Activated CD4-positive, alpha-beta T cell treated with anti-CD3 and anti-CD28 coated beads, Interleukin-10, Interleukin-2, amounts not matched to agents 100 ng/mL and 50 ng/mL, durations not matched to agents 16 hours and 8 hours (primary cell): ENCODE data around the gene RAB4B.
"Not testable (repeated sequence)": the region's sequence is repeated elsewhere in the genome, so short reads cannot be mapped to it uniquely, and the experiment has no call there.

Experiments used
- DNase-seq: peaks from one replicate; pipeline ENCODE4 v3.0.0-alpha.2; 2020

The RAB4B gene

DNA sequence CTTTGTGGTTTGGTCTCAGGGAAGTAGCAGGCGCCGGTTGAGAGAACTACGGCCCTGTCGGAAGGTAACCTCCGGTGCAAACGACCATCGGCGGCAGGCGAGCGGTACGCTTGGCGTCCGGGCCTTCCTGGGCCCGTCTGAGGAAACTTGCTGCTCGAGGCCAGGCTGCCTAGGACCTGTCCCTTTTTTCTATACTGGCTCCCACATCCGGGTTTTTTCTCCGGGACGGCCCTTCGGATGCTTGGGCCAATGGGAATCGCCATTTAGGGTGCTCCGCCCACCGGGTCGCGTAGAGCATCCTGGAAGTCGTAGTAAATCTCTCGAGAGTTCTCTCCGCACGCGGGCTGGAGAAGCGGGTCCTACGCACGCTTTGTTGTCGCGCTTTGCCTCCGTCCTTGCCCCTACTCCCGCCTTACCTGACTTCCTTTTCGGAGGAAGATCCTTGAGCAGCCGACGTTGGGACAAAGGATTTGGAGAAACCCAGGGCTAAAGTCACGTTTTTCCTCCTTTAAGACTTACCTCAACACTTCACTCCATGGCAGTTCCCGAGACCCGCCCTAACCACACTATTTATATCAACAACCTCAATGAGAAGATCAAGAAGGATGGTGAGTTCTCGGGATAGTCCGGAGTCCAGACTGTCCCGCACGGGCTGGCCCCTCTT lies 27.0 kb upstream of the RAB4B start, which contains the start of gene SNRPA:
Gene SNRPA (plus strand): TSS at position 330 of the 664 bp plus-strand sequence. CDS start 206 bp downstream, at position 536.
- DNase-seq, result peak; percentile 98

GRCh38 chr19:40752257-40752781 lies 25.7 kb upstream of the RAB4B start:
- DNase-seq, result peak; percentile 42

DNA sequence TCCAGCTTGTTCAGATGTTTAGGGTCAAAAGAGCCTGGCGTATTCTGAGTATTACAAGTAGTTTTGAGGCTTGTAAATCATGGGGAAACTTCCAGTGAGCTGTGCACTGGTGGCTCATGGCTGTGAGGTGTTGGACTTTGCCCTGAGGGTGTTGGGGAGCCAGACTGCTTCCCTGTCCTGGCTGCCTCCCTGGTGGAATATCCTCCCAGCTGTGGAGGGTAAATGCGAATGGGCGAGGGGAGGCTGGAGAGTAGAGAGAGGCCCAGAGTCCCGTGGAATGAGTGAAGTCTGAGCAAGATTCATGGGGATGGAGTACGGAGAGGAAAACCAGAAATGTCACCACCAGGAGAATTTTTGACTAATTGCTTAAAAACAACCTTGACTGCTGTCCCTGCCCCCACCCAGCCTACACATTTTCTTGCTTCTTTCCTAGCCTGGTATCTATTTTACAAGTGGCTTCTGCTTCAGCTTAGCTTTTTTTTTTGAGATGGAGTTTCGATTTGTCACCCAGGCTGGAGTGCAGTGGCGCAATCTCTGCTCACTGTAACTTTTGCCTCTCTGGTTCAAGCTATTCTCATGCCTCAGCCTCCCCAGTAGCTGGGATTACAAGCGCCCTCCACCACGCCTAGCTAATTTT lies 23.3 kb upstream of the RAB4B start:
- peak; percentile 82 for DNase-seq

- no peak for DNase-seq
Measured at GRCh38 chr19:40755248-40755624, 22.8 kb upstream of the RAB4B start.

GRCh38 chr19:40755791-40756190 lies 22.3 kb upstream of the RAB4B start:
- no peak for DNase-seq

DNA sequence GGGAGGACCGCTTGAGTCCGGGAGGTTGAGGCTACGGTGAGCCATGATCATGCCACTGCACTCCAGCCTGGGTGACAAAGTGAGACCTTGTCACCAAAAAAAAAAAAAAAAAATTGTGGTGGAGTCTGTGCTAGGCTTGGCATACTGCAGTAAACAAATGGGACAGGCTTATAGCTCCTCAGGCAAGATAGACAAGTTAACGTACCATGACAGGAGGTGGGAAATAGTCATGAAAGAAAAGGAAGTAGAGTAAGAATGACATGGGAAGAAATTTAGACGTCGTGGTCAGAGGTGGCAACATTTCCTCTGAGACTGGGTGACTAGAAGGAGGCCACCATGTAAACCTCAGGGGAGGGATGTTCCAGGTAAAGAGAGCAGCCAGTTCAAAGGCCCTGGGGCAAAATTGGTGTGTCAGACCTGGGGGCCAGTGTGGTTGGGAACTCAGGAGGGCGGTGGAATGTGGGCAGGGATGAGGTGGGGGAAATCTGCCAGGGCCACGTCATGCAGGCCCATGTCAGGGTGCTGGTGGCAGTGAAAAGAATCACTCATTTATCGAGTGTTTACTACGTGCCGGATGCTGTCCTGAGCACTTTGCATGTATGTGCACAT lies 21.4 kb upstream of the RAB4B start:
- peak; percentile 48 for DNase-seq

DNA sequence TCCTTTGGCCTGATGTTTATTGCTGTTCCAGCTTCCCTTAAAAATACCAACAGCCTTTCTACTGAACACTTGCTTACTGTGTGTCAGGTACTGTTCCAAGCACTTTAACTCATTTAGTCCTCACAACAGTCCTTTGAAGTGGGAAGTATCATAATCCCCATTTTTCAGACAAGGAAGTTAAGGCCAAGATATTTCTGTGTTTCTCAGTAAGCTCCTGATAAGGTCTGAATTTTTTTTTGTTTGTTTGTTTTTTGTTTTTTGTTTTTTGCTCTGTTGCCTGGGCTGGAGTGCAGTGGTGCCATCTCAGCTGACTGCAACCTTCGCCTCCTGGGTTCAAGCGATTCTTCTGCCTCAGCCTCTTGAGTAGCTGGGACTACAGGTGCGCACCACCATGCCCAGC lies 19.6 kb upstream of the RAB4B start:
- DNase-seq, result no peak

GRCh38 chr19:40759352-40759751 lies 18.7 kb upstream of the RAB4B start:
- no peak for DNase-seq

DNA sequence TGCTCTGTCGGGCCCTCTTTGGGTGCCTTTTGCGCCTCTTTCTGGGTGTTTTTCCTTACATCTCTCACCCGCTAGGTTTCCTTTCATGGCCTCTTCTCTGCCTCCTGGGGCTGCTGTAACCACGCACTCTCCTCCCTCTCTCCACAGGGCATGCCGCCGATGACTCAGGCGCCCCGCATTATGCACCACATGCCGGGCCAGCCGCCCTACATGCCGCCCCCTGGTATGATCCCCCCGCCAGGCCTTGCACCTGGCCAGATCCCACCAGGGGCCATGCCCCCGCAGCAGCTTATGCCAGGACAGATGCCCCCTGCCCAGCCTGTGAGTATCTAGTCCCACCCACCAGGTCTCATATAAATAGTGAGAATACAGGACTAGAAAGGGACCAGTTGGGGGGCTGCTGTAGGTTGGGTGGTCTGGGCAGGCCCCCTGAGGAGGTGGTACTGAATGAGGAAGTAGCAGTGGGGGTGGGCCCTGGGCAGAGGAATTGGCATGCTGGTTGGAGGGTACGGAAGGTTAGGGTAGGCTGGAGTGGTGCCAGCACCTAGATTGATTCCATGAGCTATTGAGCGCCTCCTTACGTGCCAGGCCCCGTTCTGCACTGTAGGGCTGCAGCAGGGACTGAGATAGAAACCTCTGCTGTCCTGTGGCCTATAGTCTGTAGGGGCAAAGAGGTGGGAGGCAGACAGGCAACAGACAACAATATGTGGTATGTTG lies 15.1 kb upstream of the RAB4B start:
- no peak for DNase-seq

DNA sequence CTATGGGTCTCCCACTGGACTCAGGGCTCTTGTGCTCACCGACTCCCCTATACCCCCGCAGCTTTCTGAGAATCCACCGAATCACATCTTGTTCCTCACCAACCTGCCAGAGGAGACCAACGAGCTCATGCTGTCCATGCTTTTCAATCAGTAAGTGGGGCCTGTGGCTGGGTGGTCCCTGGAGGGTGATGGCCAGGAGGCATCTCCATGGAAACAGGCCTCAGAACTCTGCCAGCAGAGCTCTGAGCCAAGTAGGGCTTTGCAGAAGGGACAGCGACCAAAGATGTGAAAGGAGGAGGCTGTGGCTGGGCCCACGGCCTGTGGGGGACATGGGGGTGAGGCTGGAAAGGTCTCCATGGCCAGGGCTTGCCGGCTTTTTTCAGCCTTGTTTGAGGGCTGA lies 14.5 kb upstream of the RAB4B start:
- DNase-seq, result no peak

DNA sequence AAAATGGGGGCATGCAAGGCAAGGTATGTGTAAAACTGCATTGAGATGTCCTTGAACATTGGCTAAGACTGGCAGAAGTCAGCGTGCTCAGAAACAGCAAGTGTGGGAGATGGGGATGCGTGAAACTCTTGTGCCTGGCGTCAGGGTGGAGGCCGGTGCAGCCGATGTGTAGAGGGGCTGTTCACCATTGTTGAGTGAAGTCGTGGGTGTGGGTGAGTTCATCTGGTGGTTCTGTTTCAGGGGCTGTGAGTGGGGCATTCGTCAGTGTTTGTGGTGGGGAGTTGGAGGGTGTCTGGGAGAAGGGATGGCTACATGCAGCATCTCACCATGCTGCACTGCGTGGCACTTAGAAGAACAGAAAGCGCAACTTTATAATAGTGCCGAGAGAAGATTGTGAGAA lies 14.1 kb upstream of the RAB4B start:
- no peak for DNase-seq

GRCh38 chr19:40766385-40766784 lies 11.7 kb upstream of the RAB4B start:
- DNase-seq, result not testable (repeated sequence)

- no peak for DNase-seq
Measured at GRCh38 chr19:40768869-40769268, 9.2 kb upstream of the RAB4B start.

GRCh38 chr19:40771101-40771862 lies 6.8 kb upstream of the RAB4B start:
- peak; percentile 35 for DNase-seq

GRCh38 chr19:40774916-40775631 lies 3.0 kb upstream of the RAB4B start, which contains the start of gene MIA:
MIA (plus strand) TSS chr19:40775521; CDS start chr19:40775543, 22 bp downstream.
- DNase-seq, result no peak

DNA sequence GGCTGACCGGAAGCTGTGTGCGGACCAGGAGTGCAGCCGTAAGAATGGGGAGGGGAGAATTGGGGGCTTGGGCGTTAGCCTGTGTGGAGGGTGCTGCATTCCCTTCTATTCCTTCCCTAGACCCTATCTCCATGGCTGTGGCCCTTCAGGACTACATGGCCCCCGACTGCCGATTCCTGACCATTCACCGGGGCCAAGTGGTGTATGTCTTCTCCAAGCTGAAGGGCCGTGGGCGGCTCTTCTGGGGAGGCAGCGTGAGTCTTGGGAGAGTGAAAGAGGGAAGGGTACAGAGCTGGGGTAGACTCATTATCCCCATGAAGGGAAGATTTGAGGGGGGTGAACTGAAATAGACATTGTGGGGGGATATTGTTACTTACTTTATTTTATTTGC lies 2.4 kb upstream of the RAB4B start:
- no peak for DNase-seq

GRCh38 chr19:40776364-40776763 lies 1.7 kb upstream of the RAB4B start:
- no peak for DNase-seq

DNA sequence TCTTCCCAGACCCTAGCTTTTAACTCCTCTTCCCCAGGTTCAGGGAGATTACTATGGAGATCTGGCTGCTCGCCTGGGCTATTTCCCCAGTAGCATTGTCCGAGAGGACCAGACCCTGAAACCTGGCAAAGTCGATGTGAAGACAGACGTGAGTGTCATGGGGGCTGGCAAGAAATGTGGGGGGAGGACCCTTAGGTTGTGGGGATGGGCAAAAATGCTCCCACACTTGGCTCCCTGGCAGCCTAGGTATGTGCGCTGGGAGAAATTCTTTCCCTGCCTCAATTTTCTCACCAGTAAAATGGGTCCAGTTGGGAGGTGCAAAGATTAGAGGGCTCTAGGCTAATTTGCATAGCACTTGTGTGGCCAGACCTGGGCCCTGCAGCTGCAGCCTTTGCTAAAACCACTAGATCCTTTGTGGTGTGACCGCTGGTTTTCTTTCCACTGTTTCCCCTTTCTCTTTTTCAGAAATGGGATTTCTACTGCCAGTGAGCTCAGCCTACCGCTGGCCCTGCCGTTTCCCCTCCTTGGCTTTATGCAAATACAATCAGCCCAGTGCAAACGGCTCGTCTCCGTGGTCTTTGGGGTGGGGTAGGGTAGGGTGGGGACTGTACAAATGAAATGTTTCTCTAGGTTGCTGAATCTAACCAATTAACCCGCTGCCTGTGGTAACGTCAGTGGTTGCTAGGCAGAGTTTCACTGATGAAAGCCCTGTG lies 959 bp upstream of the RAB4B start:
- DNase-seq, result peak; percentile 96

- DNase-seq, result no peak
Measured at GRCh38 chr19:40777645-40777936, 456 bp upstream of the RAB4B start.

DNA sequence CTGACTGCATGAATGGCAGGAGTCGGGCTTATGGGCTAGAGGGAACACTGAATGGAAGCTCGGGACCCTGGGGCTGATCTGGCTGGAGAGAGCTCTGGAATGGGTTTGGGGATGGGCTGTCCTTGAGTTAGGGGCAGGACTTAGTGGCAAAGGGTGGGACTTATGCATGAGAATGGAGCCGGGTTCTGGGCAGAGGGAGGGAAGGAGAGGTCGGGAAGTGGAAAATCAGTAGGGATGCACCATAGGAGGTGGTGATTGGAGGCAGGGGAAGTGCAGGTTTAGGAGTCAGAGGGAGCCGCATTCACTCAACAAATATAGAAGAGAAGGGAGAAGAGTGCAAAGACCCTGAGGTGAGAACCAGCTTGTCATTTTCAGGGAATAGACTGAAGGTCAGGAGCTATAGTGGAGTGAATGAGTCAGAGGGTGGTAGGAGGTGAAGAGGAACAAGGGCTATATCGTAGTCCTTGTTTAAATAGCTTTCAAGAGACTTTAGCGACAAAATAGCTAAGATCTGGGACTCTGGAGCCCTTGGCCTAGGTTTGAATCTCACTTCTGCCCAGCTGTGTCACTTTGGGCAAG lies 748 bp downstream of the RAB4B start:
- no peak for DNase-seq

- DNase-seq, result no peak
Measured at GRCh38 chr19:40780582-40780981, 2.5 kb downstream of the RAB4B start.
